Liver (tissue), 9 donors: Measurements from ENCODE around the gene LMBRD2. TPM values are rescaled to one million over a fixed set of nuclear protein-coding genes. Genes with fewer than 3 reads are reported as not detected.

Experiments used
- DNase-seq: peaks from one replicate; pipeline ENCODE4 v3.0.0-alpha.2; 2017; ENCODE audit warnings: low spot score
- H3K27ac ChIP-seq, 2 donors: one replicate each; pipeline ENCODE4 v1.7.0; 2013; ENCODE audit warnings: inconsistent platforms in 2 of 2, low read length in 2 of 2, control low read depth in 1 of 2, low read depth in 1 of 2, mild to moderate bottlenecking in 1 of 2
- H3K27me3 ChIP-seq, 4 donors: one replicate each; pipeline versions ENCODE4 v1.6.1 to v1.7.0; 2013; ENCODE audit warnings: low read length in 3 of 4, inconsistent platforms in 1 of 4, mild to moderate bottlenecking in 1 of 4, moderate library complexity in 1 of 4; ENCODE audit not compliant: control insufficient read depth in 4 of 4, insufficient read depth in 4 of 4
- H3K36me3 ChIP-seq, 4 donors: one replicate each; pipeline versions ENCODE4 v1.6.1 to v1.7.0; 2013; ENCODE audit warnings: low read length in 3 of 4, mild to moderate bottlenecking in 3 of 4, low read depth in 1 of 4, moderate library complexity in 1 of 4; ENCODE audit not compliant: control insufficient read depth in 4 of 4, insufficient read depth in 3 of 4
- H3K4me1 ChIP-seq, 4 donors: one replicate each; pipeline versions ENCODE4 v1.6.1 to v1.7.0; 2013; ENCODE audit warnings: low read length in 3 of 4, mild to moderate bottlenecking in 3 of 4, moderate library complexity in 1 of 4; ENCODE audit not compliant: control insufficient read depth in 4 of 4, insufficient read depth in 4 of 4
- H3K4me3 ChIP-seq, 3 donors: one replicate each; pipeline versions ENCODE4 v1.6.1 to v1.7.0; 2013; ENCODE audit warnings: low read length in 3 of 3, control low read depth in 1 of 3, low read depth in 1 of 3, mild to moderate bottlenecking in 1 of 3
- H3K9ac ChIP-seq, 2 donors: one replicate each; pipeline ENCODE4 v1.7.0; 2013; ENCODE audit warnings: low read length in 2 of 2, mild to moderate bottlenecking in 2 of 2, moderate library complexity in 2 of 2, control low read depth in 1 of 2, low read depth in 1 of 2
- H3K9me3 ChIP-seq, 4 donors: one replicate each; pipeline versions ENCODE4 v1.6.1 to v1.7.0; 2013; ENCODE audit warnings: low read length in 3 of 4; ENCODE audit not compliant: control insufficient read depth in 4 of 4
- ATF3 ChIP-seq: IDR thresholded peaks from 2 replicates; pipeline ENCODE4 v1.6.1; 2016; ENCODE audit warnings: antibody characterized with exemption
- FOXA1 ChIP-seq: IDR thresholded peaks from 2 replicates; pipeline ENCODE4 v1.6.1; 2016; ENCODE audit warnings: antibody characterized with exemption
- FOXA2 ChIP-seq: IDR thresholded peaks from 2 replicates; pipeline ENCODE4 v1.6.1; 2016; ENCODE audit warnings: antibody characterized with exemption
- HNF4A ChIP-seq, 2 donors: conservative IDR thresholded peaks; 2 replicates each; pipeline ENCODE4 v1.6.1; 2016; ENCODE audit warnings: antibody characterized with exemption in 2 of 2, mild to moderate bottlenecking in 2 of 2
- HNF4G ChIP-seq: IDR thresholded peaks from 2 replicates; pipeline ENCODE4 v1.6.1; 2016; ENCODE audit warnings: antibody characterized with exemption
- JUND ChIP-seq, 2 donors: IDR thresholded peaks; 2 replicates each; pipeline ENCODE4 v1.6.1; 2016; ENCODE audit warnings: antibody characterized with exemption in 2 of 2
- MAX ChIP-seq: IDR thresholded peaks from 2 replicates; pipeline ENCODE4 v1.6.1; 2016; ENCODE audit warnings: antibody characterized with exemption
- NR2F2 ChIP-seq: IDR thresholded peaks from 2 replicates; pipeline ENCODE4 v1.6.1; 2016; ENCODE audit warnings: antibody characterized with exemption
- RAD21 ChIP-seq, 2 donors: IDR thresholded peaks; 2 replicates each; pipeline ENCODE4 v1.6.1; 2016; ENCODE audit warnings: antibody characterized with exemption in 2 of 2, mild to moderate bottlenecking in 2 of 2
- SP1 ChIP-seq: IDR thresholded peaks from 2 replicates; pipeline ENCODE4 v1.6.1; 2018; ENCODE audit warnings: antibody characterized with exemption, mild to moderate bottlenecking
- TAF1 ChIP-seq: conservative IDR thresholded peaks from 2 replicates; pipeline ENCODE4 v1.6.1; 2016; ENCODE audit warnings: antibody characterized with exemption, mild to moderate bottlenecking
- YY1 ChIP-seq: IDR thresholded peaks from 2 replicates; pipeline ENCODE4 v1.6.1; 2016; ENCODE audit warnings: antibody characterized with exemption, mild to moderate bottlenecking
- ZBTB33 ChIP-seq: IDR thresholded peaks from 2 replicates; pipeline ENCODE4 v1.6.1; 2016; ENCODE audit warnings: antibody characterized with exemption
- WGBS: extraction: QIAGEN DNeasy Blood & Tissue Kit; methylation state at CpG from one replicate; pipeline ENCODE4 v1.1.7; 2013; 5-methylcytosine and 5-hydroxymethylcytosine counted together
- polyA plus RNA-seq, 2 donors: library from polyadenylated mRNA; stranded (reverse) in 1 of 2; unstranded in 1 of 2; fragments of 200-250 nt in 1 of 2; fragments of >200 nt in 1 of 2; fragmentation: Nextera tagmentation in 1 of 2; extraction: Ambion mirVana in 1 of 2; gene quantifications; one replicate each; pipeline versions ENCODE4 v1.2.1 to v1.2.3, GENCODE V29; 2013 to 2015
- total RNA-seq, 2 donors: library from RNA; depleted of rRNA; stranded (reverse); fragments of >200 nt; gene quantifications; one replicate each; pipeline ENCODE4 v1.2.3, GENCODE V29; 2014
- donor health status: healthy.
- donor health status: healthy.
- donor health status: healthy.
- donor health status: healthy.
- donor health status: healthy.

The LMBRD2 gene
- total and polyA plus RNA-seq, 4 donors, result 3.8 to 20.5 (median 9.2) TPM

- no peak overlapping the region for H3K27ac ChIP-seq
- DNase-seq, result no peak
- H3K9ac ChIP-seq, result no peak overlapping the region
- no peak overlapping the region for H3K4me3 ChIP-seq
- no peaks in the 10 kb centered on the region for H3K36me3 ChIP-seq
- peaks cover 0 to 10% (median 4%) of the 10 kb centered on the region in 4 donors for H3K4me1 ChIP-seq
- no peaks in the 10 kb centered on the region for H3K9me3 ChIP-seq
- no peaks in the 10 kb centered on the region for H3K27me3 ChIP-seq
- TF ChIP-seq YY1 (no peak), SP1 (no peak), NR2F2 (no peak), JUND (IDR thresholded peaks at IDR 0.05) (no peak), ATF3 (no peak), MAX (no peak), HNF4G (no peak)
- WGBS, result 42% methylated on average over 13 of the region's 13 CpGs
These were observed 85.6 kb downstream of the LMBRD2 start for GRCh38 chr5:36066001-36066539.

- H3K9ac ChIP-seq, result no peak overlapping the region
- peaks cover 0 to 6% (median under 1%) of the 10 kb centered on the region in 4 donors for H3K4me1 ChIP-seq
- H3K27ac ChIP-seq, result no peak overlapping the region
- TF ChIP-seq TAF1, result no peak
- peak; percentile 46 to 68 for TF ChIP-seq RAD21 (IDR thresholded peaks at IDR 0.05)
- no peak for DNase-seq
- no peaks in the 10 kb centered on the region for H3K36me3 ChIP-seq
- WGBS, result 83% methylated on average over 12 of the region's 12 CpGs
- no peak overlapping the region for H3K4me3 ChIP-seq
- H3K27me3 ChIP-seq, result no peaks in the 10 kb centered on the region
- H3K9me3 ChIP-seq, result no peaks in the 10 kb centered on the region
These were observed 91.2 kb downstream of the LMBRD2 start for GRCh38 chr5:36060420-36060887.

- TF ChIP-seq NR2F2, result no peak
- TF ChIP-seq HNF4A (conservative IDR thresholded peaks at IDR 0.05), result no peak
- TF ChIP-seq FOXA1, result no peak
- no peak for TF ChIP-seq FOXA2
- TF ChIP-seq JUND (IDR thresholded peaks at IDR 0.05), result no peak
- TF ChIP-seq TAF1, result no peak
- TF ChIP-seq SP1, result no peak
- TF ChIP-seq HNF4G, result no peak
- no peak for TF ChIP-seq ATF3
- no peak for TF ChIP-seq ZBTB33
- no peak for TF ChIP-seq RAD21 (IDR thresholded peaks at IDR 0.05)
- Histone ChIP-seq H3K27me3 (no peaks in the 10 kb centered on the region), H3K36me3 (no peaks in the 10 kb centered on the region), H3K4me1 (peaks cover 0 to 6% (median under 1%) of the 10 kb centered on the region in 4 donors), H3K4me3 (no peak overlapping the region), H3K9ac (no peak overlapping the region), H3K27ac (no peak overlapping the region), H3K9me3 (no peaks in the 10 kb centered on the region)
- no peak for DNase-seq
- WGBS, result 81% methylated on average over 5 of the region's 5 CpGs
These were observed 91.9 kb downstream of the LMBRD2 start for GRCh38 chr5:36059571-36060419.
